Panc1 (cell line): ENCODE measurements around the gene RHPN2.

Experiments
- CTCF ChIP-seq: fragments of 450-650 bp; IDR thresholded peaks from 2 replicates; pipeline ENCODE4 v1.5.1; 2017; ENCODE audit warnings: mild to moderate bottlenecking
- POLR2AphosphoS5 ChIP-seq: IDR thresholded peaks from 2 replicates; pipeline ENCODE4 v1.6.1; 2012; ENCODE audit warnings: mild to moderate bottlenecking, low read depth, low read length, moderate library complexity
- REST ChIP-seq, 2 experiments: IDR thresholded peaks; 2 replicates each; pipeline ENCODE4 v1.6.1; 2011 to 2012; ENCODE audit warnings: low read depth in 2 of 2, control low read depth in 1 of 2, low read length in 1 of 2, mild to moderate bottlenecking in 1 of 2, moderate library complexity in 1 of 2; ENCODE audit not compliant: insufficient read depth in 1 of 2

- TF ChIP-seq CTCF = no peak
- no peak for TF ChIP-seq REST (IDR thresholded peaks at IDR 0.05; ENCODE audit: insufficient read depth in 1 of 2, low read depth in 2 of 2, low read length in 1 of 2)
- no peak for TF ChIP-seq POLR2AphosphoS5
These were observed 21.0 kb upstream of the RHPN2 start for GRCh38 chr19:33085570-33086128.
